GM10847 (cell line): ENCODE data around the gene VAT1L.

ENCODE experiments used
- POLR2A ChIP-seq: IDR thresholded peaks from 2 replicates; pipeline ENCODE4 v1.6.1; 2011; ENCODE audit not compliant: insufficient read length; ENCODE audit errors: extremely low read depth

Gene VAT1L

DNA sequence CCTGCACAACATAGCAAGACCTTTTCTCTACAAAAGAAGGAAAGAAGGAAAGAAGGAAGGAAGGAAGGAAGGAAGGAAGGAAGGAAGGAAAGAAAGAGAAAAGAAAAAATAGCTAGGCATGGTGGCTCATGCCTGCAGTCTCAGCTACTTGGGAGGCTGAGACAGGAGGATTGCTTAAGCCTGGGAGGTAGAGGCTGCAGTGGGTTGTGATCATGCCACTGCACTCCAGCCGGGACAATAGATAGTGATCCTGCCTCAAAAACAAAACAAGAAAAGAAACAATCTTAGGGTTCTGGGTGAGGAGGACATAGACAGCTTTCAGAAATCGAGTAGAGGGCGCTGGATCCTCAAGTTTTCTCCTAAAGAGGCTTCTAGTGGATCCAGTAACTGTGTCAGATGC, 174.3 kb downstream of the VAT1L start:
- no peak for TF ChIP-seq POLR2A

DNA sequence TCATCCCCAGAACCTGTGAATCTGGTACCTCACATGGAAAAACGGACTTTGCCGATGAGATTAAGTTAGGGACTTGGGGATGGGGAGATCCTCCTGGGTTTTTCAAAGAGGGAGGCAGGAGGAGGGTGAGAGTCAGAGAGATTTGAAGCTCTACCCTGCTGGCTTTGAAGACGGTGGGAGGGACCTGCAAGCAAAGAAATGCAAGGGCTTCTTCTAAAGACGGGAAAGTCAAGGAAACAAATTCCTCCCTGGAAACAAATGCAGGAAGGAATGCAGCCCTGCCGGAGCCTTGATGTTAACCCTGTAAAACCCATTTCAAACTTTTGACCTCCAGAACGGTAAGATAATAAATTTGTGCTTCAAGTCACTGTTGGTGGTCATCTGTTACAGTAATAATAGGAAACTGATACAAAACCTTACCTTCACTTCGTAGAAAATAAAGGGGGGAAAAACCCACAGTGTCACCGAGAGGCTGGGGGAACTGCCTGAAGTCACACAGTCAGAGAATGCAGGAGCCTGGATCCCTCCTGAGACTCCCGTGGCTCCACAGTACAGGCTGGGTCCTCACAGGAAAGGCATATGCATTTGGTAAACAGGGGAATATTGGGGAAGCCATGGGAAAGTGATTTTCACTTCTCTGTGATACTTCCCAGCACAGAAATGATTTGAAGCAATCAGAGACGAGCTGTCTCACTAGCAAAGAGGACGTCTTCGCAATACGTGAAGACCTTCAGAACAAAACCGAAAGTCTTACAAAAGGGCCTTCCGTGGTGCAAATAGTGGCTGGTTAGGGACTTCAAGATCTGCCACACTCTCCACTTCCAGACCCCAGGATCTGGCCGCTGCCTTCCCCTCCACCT, 175.1 kb downstream of the VAT1L start:
- no peak for TF ChIP-seq POLR2A

DNA sequence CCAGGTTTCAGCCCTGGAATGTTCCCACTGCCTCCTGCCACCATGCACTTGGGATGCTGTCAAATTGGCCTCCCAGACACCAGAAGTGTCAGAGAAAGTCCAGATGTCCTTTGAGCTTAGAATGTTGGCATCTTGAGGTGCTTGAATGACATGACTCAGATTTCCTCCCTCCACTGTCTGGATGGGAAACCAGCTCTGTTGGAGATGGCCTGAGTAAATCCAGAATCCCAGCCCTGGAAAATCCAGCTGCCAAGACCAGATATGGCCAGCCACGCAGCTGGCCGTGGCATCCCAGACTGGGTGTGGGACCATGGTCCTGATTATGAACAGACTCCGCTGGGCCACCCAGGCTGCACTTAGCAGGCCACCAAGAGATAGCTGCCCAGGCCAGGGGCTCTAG, 177.0 kb downstream of the VAT1L start:
- TF ChIP-seq POLR2A: no peak

DNA sequence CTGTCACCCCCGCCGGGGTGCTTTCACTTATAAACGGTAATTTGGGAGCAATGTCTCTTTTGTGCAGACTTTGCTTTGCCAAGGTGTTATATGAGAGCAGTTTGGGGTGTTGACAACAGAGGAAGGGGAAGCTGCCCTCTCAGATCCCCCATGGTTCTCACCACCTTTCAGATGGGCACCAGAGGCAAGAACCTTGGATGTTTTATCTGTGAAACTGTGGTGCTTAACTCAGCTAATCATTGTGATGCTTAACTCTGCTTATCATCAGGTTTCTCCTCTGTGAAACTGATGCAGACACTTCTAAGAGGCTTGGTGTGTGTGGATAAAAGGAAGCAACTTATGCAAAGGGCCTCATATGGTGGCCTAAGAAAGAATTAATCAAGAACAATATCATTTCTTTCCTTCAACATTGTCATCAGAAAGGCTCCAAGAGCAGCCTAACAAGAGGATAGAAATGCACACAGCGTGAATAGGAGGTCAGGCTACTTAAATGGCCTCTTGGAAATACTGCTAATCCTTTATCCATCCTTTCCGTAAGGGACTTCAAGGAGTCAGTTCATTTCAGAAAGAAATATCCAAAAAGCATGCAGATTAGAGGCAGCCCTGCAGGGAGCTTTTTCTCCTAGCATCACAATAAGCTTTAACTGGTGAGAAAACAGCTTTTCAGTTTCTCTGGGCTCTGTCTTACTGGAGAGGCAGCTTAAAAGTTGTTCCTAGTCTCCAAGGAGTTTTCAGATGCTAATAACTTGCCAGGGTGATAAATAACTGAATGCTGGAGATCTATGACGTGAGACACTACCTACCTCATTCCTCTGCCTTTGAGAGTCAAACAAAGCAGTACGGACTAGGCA, 178.9 kb downstream of the VAT1L start:
- no peak for TF ChIP-seq POLR2A

DNA sequence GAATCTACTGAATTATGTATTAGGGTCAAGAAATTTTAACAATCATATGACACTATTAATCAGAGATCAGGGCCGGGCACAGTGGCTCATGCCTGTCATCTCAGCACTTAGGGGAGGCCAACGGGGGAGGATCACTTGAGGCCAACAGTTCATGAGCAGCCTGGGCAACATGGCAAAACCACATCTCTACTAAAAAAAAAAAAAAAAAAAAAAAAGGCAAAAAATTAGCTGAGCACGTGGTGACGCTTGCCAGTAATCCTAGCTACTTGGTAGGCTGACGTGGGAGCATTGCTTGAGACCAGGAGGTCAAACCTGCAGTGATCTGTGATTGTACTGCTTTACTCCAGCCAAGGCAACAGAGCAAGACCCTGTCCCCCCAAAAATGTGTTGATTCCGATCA, 181.5 kb downstream of the VAT1L start:
- no peak for TF ChIP-seq POLR2A

DNA sequence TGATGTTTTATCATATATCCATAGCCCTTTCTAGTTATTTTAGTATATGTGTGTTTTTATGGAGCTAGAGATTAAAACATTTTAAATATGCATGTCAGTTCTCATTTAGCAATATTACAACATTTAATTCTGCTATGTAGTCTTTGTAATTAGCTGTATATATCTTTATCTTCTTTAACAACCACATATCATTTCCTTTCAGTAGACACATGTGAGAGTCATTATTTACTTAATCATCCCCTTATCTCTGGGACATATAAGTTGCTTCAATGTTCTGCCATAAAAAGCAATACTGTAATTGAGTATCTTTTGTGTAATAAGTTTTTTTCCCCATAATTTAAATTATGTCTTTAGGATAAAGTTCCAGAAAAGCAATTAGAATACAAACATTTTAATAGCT, 182.0 kb downstream of the VAT1L start:
- TF ChIP-seq POLR2A: no peak

DNA sequence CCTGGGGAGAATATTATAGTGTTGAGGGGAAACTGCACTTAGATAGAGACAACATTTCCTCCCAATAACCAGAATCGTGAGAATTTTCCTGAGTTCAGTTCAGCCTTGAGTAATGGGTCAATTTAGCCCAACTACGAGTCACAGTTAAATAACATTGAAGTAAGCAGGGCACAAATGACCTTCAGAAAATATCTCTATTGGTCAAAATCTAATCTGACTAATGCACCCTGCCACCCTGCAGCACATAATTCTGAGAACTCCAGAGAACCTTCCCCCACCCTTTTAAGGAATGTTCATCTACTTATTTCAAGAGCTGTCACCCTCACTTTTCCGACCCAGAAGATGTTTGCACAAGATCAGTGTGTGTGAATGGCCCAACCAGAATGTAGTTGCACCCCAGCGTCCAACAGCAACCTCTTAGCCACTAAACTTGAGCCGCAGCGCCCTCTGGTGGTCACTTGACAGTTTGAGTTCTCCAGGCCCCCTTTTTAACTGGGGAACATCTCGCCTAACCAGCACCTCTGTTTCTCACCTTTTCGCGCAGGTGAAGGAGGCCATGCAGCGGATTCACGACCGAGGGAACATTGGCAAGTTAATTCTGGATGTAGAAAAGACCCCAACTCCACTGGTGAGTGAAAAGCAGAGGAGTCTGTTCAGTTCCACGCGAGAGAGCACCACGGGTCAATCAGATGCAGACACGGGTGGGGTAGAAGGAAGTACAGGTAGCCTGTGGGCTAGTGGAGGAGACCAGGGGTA, 183.1 kb downstream of the VAT1L start:
- TF ChIP-seq POLR2A: no peak

DNA sequence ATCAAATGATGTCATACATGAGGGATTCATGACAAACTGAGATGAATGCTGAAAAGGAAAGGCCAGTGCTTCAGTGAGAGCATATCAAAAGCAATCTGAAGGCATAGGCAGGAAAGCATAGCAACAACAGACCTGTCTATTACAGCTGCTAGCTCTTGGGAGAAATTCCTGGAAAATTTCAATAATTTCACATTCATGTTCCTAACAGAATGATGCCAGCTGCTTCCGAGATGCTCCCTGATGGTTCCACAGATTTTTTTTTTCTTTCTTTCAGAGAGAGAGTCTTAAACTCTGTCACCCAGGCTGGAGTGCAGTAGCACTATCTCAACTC, 183.7 kb downstream of the VAT1L start:
- TF ChIP-seq POLR2A: no peak

DNA sequence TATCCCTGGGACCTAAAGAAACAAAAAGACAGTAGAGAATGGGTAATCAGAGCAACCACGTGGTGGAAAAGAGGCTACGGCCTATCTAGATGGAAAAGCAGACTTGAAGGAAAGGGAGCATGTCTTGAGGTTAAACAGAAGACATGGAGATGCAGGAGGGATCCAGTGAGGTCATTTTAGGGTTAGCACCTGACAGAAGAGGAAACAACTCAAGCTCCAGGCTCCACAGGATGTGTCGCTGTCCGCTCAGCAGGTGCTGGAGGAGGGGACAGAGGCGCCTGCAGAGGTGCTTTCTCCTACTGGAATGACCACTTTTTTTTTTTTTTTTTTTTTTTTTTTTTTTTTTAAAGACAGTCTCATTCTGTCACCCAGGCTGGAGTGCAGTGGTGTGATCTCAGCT, 186.5 kb downstream of the VAT1L start:
- TF ChIP-seq POLR2A: no peak

DNA sequence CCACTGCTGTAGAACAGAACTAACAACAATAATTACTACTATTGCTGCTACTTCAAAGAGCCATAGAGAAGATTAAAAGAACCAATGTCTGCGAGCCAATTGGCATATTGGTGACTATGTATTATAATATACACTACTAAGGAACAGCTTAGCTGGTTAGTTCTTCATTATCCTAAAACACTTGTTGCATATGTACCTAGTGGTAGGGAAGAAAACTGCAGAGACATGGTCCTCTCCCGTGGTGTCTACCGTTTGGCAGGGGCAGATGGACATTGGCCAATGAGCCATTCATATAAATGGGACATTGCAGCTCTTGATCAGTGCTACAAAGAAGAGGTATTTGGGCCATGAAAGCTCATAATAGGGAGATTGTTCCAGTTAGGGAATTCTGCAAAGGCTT, 187.6 kb downstream of the VAT1L start:
- no peak for TF ChIP-seq POLR2A

DNA sequence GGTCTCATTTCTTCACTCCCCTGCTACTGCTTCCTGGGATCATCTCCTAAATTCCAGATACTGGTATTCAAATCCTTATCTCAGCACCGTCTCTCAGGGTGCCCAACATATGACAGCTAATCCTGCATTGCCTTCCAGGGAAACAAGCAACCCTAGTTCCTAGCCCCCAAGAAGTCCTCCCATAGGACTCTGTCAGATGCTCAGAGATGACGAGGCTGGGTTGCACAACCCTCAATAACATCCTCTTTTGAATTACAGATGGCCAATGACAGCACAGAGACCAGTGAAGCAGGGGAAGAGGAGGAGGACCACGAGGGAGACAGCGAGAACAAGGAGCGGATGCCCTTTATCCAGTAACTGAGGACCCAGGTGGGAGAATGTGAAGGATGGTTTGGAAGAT, 189.0 kb downstream of the VAT1L start:
- no peak for TF ChIP-seq POLR2A

DNA sequence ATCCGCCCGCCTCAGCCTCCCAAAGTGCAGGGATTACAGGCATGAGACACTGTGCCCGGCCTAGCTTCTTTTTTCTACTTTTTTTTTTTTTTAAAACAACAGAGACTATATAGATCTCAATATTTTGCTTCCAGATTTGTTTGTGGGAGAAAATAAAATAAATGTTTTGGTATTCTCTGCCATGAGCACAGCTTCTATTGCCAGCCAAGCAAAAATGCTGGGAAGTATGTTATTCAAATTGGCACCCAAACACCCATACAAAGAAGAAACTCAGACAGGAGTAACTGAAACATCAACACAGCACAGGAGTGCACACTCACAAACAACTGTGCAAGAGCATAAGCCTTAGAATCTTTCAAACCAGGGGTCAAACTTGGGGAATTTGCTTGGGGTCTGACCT, 196.7 kb downstream of the VAT1L start:
- no peak for TF ChIP-seq POLR2A

DNA sequence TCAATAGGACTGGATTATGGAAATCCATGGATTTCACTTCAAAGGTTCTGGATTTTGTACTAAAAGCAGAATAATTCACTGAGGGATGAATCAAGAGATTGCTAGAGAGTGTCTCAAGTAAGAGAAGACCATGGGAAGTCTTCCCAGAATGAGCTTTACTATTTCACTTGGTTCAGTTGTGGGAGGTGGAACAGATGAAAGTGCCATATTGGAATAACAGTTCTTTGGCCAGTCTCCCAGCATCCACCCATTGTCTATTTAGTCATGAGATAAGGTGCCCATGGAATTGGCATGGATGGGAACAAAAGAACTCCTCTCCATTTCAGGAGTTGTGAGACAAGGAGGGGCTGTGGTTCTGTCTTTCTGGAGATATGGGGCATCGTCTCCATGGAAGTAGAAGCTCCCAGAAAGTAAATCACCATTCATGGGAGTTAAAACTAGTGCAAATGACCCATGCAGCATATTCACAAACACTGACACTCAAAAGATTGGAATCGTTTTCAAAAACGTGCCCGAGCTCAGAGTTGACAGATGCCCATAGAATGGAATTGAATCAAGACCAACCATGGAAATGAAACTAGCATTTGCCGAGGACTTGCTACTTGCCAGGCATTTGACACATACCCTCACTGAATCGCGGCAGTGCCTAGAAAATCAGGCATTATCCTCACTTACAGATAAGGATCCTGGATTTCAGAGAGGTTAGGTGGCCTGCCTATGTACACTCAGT, 197.8 kb downstream of the VAT1L start:
- no peak for TF ChIP-seq POLR2A

DNA sequence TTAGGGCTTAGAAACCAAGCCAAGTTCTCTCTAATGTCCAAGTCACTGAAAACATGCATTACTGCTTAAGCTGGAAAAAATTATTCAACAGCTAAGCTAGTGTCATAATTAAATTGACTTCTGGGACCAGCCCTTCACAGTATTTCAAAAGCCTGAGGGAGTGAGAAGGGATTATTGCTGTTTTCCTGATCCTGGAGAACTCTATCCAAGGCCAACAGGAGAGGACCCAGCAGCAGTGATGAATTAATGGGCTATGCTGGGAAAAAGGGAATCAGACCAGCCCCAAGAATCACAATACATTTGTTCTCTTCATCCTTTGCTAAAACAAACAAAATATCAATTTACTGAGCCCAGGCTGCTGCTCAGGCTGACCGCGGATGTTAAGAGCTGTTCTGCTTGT, 199.4 kb downstream of the VAT1L start:
- TF ChIP-seq POLR2A: no peak

DNA sequence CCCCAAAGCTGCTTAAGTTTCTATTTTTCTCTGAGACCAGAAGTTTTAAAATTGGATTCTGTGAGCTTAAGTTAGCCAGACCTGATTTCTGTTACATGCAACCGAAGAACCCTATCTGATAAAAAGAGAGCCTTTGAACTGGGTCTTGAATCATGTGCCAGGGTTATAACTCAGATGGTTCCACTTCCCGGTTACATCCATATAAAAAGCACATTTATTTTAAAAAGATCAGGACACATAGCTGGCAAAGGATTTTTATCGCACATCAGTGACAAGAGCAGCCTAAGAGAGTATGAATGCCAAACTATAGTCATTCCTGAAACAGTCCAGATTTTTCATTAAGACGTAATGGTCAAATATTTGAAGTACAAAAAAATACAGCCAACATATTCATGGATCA, 201.5 kb downstream of the VAT1L start:
- TF ChIP-seq POLR2A: no peak
